ENCODE measurements around the gene THEM5. TPM values are rescaled to one million over a fixed set of nuclear protein-coding genes. Genes with fewer than 3 reads are reported as not detected.

THEM5 gene
- total RNA-seq, 1 experiment from 2014 or later = not detected

GRCh38 chr1:151813271-151813977, 40.1 kb downstream of the THEM5 start:
- DNase-seq (ENCODE audit: low read depth, low spot score) (no peak), ATAC-seq (no peak)
- no peaks in the 10 kb centered on the region for H3K79me2 ChIP-seq (ENCODE audit: insufficient read depth, low read length)
- no peak overlapping the region for H3K27ac ChIP-seq (ENCODE audit: low read depth, low read length)
- no peak overlapping the region for H3K9ac ChIP-seq (ENCODE audit: low read length)
- H3K9me2 ChIP-seq (ENCODE audit: insufficient read depth) = no peaks in the 10 kb centered on the region
- H3K27me3 ChIP-seq (ENCODE audit: insufficient read depth, low read length) = no peaks in the 10 kb centered on the region
- CTCF ChIA-PET = no interaction called here
- no peak overlapping the region for H2AFZ ChIP-seq (ENCODE audit: low read depth, low read length, poor library complexity, severe bottlenecking)
- TF ChIP-seq ELF1 (IDR thresholded peaks at IDR 0.05; ENCODE audit: borderline replicate concordance, low read depth) (no peak), POLR2AphosphoS5 (IDR thresholded peaks at IDR 0.05; ENCODE audit: low read depth, low read length) (no peak), JUND (IDR thresholded peaks at IDR 0.05) (no peak), SP1 (IDR thresholded peaks at IDR 0.05; ENCODE audit: low read depth) (no peak), POLR2A (IDR thresholded peaks at IDR 0.05; ENCODE audit: borderline replicate concordance, extremely low read depth, insufficient read depth, insufficient read length) (no peak), SRF (IDR thresholded peaks at IDR 0.05; ENCODE audit: low read depth) (no peak), CBX3 (IDR thresholded peaks at IDR 0.05; ENCODE audit: low read depth) (no peak), EZH2phosphoT487 (IDR thresholded peaks at IDR 0.05; ENCODE audit: borderline replicate concordance) (no peak), FOSL1 (IDR thresholded peaks at IDR 0.05; ENCODE audit: low read depth) (no peak)
- TF ChIP-seq, protein P1, sequence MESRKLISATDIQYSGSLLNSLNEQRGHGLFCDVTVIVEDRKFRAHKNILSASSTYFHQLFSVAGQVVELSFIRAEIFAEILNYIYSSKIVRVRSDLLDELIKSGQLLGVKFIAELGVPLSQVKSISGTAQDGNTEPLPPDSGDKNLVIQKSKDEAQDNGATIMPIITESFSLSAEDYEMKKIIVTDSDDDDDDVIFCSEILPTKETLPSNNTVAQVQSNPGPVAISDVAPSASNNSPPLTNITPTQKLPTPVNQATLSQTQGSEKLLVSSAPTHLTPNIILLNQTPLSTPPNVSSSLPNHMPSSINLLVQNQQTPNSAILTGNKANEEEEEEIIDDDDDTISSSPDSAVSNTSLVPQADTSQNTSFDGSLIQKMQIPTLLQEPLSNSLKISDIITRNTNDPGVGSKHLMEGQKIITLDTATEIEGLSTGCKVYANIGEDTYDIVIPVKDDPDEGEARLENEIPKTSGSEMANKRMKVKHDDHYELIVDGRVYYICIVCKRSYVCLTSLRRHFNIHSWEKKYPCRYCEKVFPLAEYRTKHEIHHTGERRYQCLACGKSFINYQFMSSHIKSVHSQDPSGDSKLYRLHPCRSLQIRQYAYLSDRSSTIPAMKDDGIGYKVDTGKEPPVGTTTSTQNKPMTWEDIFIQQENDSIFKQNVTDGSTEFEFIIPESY (IDR thresholded peaks at IDR 0.05; ENCODE audit: extremely low read depth, insufficient replicate concordance, low read length) = no peak
- no peaks in the 10 kb centered on the region for H3K9me3 ChIP-seq (ENCODE audit: control insufficient read depth in 1 of 2, insufficient read depth in 1 of 2, low read depth in 1 of 2, low read length in 2 of 2)
- H3K4me3 ChIP-seq (replicated peaks in 1 of 2; ENCODE audit: low read depth in 1 of 2, low read length in 2 of 2) = no peak overlapping the region
- no TSS peak for BruUV-seq (replicated peaks)
- no peaks in the 10 kb centered on the region for H4K20me1 ChIP-seq (ENCODE audit: insufficient read depth)
- no peak overlapping the region for H3K4me2 ChIP-seq (ENCODE audit: low read length)
- RAD21 ChIA-PET (ENCODE audit: low non-redundant PET in 1 of 2, low total read pairs in 2 of 2, uncharacterized antibody in 2 of 2, unreplicated experiment in 2 of 2) = no interaction called here
- H3K36me3 ChIP-seq (ENCODE audit: control insufficient read depth in 1 of 2, insufficient read depth in 2 of 2, low read length in 2 of 2) = no peaks in the 10 kb centered on the region
- no peaks in the 10 kb centered on the region for H3K4me1 ChIP-seq (ENCODE audit: control insufficient read depth in 1 of 2, insufficient read depth in 2 of 2, low read length in 2 of 2)
- POLR2A ChIA-PET = no interaction called here
- intact Hi-C loops (cut with micrococcal nuclease) = no loop called here
